B cell (primary cell): ENCODE data around the gene TMEM108.

ENCODE experiments used
- CTCF ChIP-seq: fragments of 200-600 bp; IDR thresholded peaks from one replicate; pipeline ENCODE4 v1.8.0; 2022; ENCODE audit warnings: antibody characterized with exemption, mild to moderate bottlenecking
- EZH2 ChIP-seq: IDR thresholded peaks from 2 replicates; pipeline ENCODE4 v1.6.1; 2012; ENCODE audit warnings: borderline replicate concordance, low read depth, mild to moderate bottlenecking, moderate library complexity, low read length; ENCODE audit not compliant: insufficient read depth, poor library complexity, severe bottlenecking

DNA sequence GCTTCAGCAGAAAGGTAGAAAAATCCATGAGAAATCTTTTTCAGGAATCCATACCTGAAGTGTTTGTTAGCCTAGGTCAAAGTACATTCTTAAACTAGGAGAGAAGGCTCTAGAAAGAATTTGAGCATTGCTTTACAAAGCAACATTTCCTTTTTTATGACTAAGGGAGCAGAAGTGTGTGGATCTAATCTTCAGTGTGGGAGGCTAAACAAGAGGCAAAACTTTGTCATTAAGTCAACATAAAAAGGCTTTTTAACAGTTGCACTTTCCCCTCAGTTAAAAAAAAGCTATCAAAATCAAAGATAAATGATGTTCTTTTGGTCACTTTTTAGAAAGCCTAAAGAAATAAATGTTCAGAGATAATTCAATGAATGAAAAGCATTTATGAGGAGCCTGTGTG lies 154.8 kb downstream of the TMEM108 start:
- TF ChIP-seq CTCF (no peak), EZH2 (no peak)
